Measurements from ENCODE around the gene RSL1D1.

- TF ChIP-seq CTCF (IDR thresholded peaks at IDR 0.05): no peak
- TF ChIP-seq ZFX (IDR thresholded peaks at IDR 0.05; ENCODE audit: borderline replicate concordance): no peak
Observed at GRCh38 chr16:11852092-11852809, 909 bp upstream of the RSL1D1 start.

All from 22Rv1 (cell line).